HepG2 (cell line): ENCODE data around the gene ACP7. TPM values are rescaled to one million over a fixed set of nuclear protein-coding genes. Genes with fewer than 3 reads are reported as not detected.

ENCODE experiments used
- HDAC2 ChIP-seq: sonication (generic); formaldehyde crosslinking; IDR thresholded peaks from 2 replicates; pipeline ENCODE4 v1.4.0; 2020; ENCODE audit warnings: missing genetic modification reagents
- JUND ChIP-seq: sonication (generic); formaldehyde crosslinking; IDR thresholded peaks from 2 replicates; pipeline ENCODE4 v1.8.0; 2022; ENCODE audit warnings: mild to moderate bottlenecking, missing genetic modification reagents
- KDM3A ChIP-seq: IDR thresholded peaks from 2 replicates; pipeline ENCODE4 v1.6.1; 2018; ENCODE audit warnings: low read depth, missing compliant biosample characterization
- PRMT3 ChIP-seq: sonication (generic); formaldehyde crosslinking; IDR thresholded peaks from 2 replicates; pipeline ENCODE4 v1.8.1; 2022; ENCODE audit warnings: low read depth, mild to moderate bottlenecking, moderate library complexity, missing genetic modification reagents, borderline replicate concordance
- RERE ChIP-seq: IDR thresholded peaks from 2 replicates; pipeline ENCODE4 v1.6.1; 2016; ENCODE audit warnings: low read depth, missing genetic modification reagents, missing compliant biosample characterization
- ZNF777 ChIP-seq: sonication (generic); formaldehyde crosslinking; IDR thresholded peaks from 2 replicates; pipeline ENCODE4 v1.4.0; 2020; ENCODE audit warnings: missing genetic modification reagents
- polyA plus RNA-seq, 8 experiments: library from polyadenylated mRNA; depleted of rRNA in 3 of 8; stranded (reverse) in 7 of 8; unstranded in 1 of 8; fragments of >200 nt; fragmentation: Illumina TruSeq in 4 of 8; extraction: Trizol in 4 of 8; gene quantifications; 2 replicates each; pipeline versions ENCODE4 v1.2.1 to v1.2.3, GENCODE V29; 2011 to 2016; ENCODE audit warnings: low read depth in 4 of 8, missing spikeins in 1 of 8, mixed read lengths in 1 of 8; ENCODE audit not compliant: insufficient read depth in 1 of 8
- total RNA-seq, 5 experiments: library from RNA; depleted of rRNA; stranded (reverse); fragments of >200 nt; fragmentation: Illumina TruSeq; extraction: Trizol; gene quantifications; 2 replicates each; pipeline ENCODE4 v1.2.3, GENCODE V29; 2016; ENCODE audit warnings: low read depth in 1 of 5
- TF ChIP-seq, protein P1 (sequence below): sonication (generic); formaldehyde crosslinking; IDR thresholded peaks from 2 replicates; pipeline ENCODE4 v1.4.0; 2020; ENCODE audit warnings: missing genetic modification reagents
- TF ChIP-seq, protein P2 (sequence below): sonication (generic); formaldehyde crosslinking; IDR thresholded peaks from 2 replicates; pipeline ENCODE4 v1.8.1; 2023; ENCODE audit warnings: mild to moderate bottlenecking, moderate library complexity, missing genetic modification reagents

The ACP7 gene
- total and polyA plus RNA-seq, 2 of the 13 experiments (the other 11 are each of a cell fraction or from before 2014, with no cell fraction given): not detected

- TF ChIP-seq RERE (CRISPR knock-in tag): no peak
- TF ChIP-seq KDM3A (CRISPR knock-in tag): no peak
- TF ChIP-seq PRMT3 (CRISPR knock-in tag): no peak
- TF ChIP-seq, protein P1, sequence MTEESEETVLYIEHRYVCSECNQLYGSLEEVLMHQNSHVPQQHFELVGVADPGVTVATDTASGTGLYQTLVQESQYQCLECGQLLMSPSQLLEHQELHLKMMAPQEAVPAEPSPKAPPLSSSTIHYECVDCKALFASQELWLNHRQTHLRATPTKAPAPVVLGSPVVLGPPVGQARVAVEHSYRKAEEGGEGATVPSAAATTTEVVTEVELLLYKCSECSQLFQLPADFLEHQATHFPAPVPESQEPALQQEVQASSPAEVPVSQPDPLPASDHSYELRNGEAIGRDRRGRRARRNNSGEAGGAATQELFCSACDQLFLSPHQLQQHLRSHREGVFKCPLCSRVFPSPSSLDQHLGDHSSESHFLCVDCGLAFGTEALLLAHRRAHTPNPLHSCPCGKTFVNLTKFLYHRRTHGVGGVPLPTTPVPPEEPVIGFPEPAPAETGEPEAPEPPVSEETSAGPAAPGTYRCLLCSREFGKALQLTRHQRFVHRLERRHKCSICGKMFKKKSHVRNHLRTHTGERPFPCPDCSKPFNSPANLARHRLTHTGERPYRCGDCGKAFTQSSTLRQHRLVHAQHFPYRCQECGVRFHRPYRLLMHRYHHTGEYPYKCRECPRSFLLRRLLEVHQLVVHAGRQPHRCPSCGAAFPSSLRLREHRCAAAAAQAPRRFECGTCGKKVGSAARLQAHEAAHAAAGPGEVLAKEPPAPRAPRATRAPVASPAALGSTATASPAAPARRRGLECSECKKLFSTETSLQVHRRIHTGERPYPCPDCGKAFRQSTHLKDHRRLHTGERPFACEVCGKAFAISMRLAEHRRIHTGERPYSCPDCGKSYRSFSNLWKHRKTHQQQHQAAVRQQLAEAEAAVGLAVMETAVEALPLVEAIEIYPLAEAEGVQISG (CRISPR knock-in tag): no peak
- no peak for TF ChIP-seq HDAC2 (CRISPR knock-in tag)
- TF ChIP-seq, protein P2, sequence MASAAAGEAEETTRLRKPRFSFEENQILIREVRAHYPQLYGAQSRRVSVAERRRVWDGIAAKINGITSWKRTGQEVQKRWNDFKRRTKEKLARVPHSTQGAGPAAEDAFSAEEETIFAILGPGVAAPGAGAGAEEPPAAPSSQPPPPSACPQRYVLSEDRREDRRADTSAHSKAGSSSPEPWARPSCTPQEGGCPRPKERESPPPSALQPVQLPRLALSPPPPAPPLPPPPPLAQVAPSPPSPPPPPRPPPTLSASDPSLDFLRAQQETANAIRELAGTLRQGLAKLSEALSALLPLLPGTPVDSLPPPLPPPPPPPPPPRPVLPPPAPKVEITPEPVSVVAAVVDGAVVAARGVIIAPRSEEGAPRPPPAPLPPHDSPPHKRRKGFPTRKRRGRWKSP (CRISPR knock-in tag): no peak
- no peak for TF ChIP-seq JUND
- TF ChIP-seq ZNF777: no peak
Observed at GRCh38 chr19:39098365-39099269, 14.4 kb downstream of the ACP7 start (continued).
